HG03378 (cell line): ENCODE data around the gene ZNF358.

ENCODE experiments used
- ATAC-seq: cut with Tn5 transposase; IDR thresholded peaks from one replicate; pipeline ENCODE4 v1.9.1; 2021; ENCODE audit warnings: mild to moderate bottlenecking, moderate library complexity; ENCODE audit not compliant: unreplicated experiment

ZNF358 gene

DNA sequence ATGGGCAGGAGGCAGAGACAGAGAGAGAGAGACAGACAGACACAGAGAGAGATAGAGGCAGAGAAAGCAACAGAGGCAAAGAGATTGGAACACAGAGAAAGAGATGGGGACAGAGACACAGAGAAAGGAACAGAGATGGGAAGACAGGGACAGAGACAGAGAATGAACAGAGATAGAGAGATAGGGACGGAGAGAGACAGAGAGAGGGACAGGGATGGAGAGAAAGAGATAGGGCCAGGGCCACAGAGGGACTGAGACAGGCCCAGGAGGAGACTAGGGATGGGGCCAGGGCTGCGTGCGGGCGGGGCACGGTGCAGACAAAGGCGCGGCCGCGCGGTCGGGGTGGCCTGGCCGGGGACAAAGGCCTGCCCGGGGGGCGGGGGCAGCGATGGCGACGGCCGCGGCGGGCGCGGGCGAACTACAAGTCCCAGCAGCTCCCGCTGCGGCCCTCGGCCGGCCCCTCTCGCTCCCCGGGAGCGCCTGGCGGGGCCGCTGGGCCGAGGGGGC, at the start of gene ZNF358:
ZNF358 (plus strand) TSS at position 459 of the 507 bp plus-strand sequence. CDS start 3,140 bp downstream, outside the sequence.
- ATAC-seq: no peak

GRCh38 chr19:7467009-7467989, 48.6 kb upstream of the ZNF358 start:
- ATAC-seq: no peak

GRCh38 chr19:7468840-7469239, 47.1 kb upstream of the ZNF358 start:
- no peak for ATAC-seq

GRCh38 chr19:7469669-7470285, 46.1 kb upstream of the ZNF358 start:
- ATAC-seq: no peak

GRCh38 chr19:7470540-7471305, 45.2 kb upstream of the ZNF358 start:
- no peak for ATAC-seq

GRCh38 chr19:7471696-7472615, 43.9 kb upstream of the ZNF358 start:
- no peak for ATAC-seq

GRCh38 chr19:7475665-7476064, 40.2 kb upstream of the ZNF358 start:
- ATAC-seq: no peak

GRCh38 chr19:7476241-7476640, 39.7 kb upstream of the ZNF358 start:
- no peak for ATAC-seq

GRCh38 chr19:7476777-7477494, 39.0 kb upstream of the ZNF358 start:
- ATAC-seq: no peak

GRCh38 chr19:7477758-7478157, 38.1 kb upstream of the ZNF358 start:
- ATAC-seq: no peak

DNA sequence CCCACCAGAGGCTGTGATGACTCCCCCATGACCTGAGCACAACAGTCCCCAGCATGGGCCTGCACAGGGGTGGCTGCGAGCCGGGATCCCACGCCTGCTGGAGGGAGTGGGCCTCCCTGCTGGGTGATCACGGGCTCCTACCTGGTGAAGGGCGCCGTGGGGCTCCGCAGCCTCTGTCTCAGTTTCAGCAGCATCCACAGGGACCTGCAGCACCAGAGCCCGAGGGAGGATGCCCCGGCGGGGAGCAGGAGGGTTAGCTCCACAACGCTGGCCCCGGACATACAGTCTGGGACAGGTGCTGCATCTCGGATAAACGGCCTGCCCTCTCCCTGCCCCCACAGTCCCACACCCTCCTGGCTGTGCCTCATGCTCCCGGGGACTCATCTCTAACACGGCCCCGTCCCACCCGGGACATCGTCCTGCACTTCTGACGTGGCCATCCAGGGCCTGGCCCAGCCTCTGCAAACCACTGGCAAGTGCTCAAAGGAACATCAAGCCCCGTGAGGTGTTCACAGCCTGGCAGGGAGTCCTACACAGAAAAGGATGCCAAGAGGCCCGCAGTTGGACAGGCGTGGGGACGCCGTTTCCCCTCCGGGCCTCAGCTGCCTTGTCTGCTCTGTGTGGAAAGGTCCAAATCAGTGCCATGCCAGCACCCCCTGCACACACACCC, 37.6 kb upstream of the ZNF358 start:
- no peak for ATAC-seq

DNA sequence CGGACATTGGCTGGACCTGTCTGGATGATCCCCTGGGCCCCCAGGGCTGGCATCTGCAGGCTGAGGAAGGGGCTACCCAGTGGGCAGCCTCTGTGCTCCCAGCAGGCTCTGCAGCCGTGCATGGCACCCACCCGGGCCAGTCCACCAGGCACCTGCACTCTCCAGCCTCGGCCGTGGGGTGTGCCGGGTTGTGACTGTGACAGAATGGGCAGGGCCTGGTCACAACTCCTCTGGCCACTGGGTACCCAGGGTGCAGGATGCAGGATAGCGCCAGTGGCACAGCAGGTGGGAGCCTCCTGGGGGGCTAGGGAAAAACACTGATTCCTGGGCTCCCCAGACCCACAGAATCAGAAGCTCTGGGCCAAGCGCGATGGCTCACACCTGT, 37.1 kb upstream of the ZNF358 start:
- no peak for ATAC-seq

DNA sequence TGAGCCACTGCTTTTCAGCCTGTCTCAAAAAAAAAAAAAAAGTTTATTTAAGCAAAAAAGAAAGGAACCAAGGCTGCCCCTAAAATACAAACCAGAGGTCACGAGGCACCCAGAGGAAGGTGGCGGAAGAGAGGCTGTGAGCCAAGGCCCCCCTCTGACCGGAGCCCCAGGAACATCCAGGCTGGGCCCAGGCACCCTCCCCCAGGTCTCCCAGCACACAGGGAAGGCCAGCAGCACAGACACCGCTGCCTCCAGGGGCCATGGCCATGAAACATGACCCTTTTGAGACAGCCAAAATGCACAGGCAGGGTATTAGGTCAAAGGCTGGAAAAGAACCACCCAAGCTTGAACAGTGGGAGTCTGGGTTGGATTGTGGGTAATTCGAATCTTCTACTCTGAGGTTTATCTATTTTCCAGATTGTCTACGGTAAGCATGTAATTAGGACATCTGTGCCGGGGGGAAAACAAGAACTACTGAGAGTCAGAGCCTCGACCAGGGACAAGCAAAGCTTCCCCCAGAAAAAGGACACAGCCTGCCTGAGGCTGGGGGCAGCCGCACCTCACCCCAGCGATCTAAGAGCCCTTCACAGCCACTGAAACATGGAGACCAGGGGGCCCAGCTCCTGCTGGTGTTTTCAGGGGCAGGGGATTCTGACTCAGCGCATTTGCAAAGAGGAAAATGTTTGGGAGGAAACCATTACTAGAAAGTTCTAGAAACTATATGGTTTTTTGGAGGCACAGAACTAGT, 35.5 kb upstream of the ZNF358 start:
- no peak for ATAC-seq

GRCh38 chr19:7480970-7481255, 35.0 kb upstream of the ZNF358 start:
- ATAC-seq: no peak

DNA sequence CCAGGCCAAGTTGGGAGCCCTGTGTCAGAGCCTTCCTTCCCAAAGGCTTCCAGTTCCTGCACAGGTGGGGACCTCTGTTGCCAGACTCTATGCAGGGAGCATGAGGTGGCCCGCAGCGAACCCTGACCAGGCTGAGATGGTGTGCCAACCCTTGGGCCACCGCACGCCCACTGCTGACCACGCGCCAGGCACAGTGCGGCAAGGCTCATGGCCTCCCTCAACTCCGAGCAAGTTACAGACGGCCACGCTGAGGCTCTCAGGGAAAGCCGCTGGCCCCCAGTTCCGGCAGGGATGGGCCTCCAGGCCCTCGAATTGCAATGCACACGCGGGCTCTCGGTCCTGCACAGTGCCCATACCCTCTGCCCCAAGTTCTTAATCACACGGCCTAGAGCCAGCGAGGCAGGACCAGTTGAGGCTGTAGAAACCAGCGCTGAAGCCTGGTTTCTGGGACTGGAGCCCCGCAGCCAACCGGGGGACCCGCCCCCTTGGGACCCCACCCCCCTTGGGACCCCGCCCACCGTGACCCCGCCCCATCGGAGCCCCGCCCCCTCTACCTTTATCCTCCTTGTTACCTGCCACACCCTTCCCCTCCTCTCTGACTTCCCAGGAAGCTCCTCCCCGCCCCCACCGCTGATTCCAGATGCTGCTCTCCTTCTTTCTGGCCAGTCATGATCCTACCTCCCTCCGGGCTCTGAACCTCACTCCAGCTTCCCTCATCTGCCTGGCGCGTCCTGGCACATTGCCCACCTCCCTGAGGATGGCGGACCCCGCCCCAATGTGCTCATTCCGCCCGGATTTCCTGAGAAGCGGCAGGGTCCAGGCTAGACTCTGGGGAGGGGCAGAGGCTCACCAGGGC, 33.1 kb upstream of the ZNF358 start:
- no peak for ATAC-seq

- ATAC-seq: no peak
Observed at GRCh38 chr19:7483720-7484201, 32.1 kb upstream of the ZNF358 start.

DNA sequence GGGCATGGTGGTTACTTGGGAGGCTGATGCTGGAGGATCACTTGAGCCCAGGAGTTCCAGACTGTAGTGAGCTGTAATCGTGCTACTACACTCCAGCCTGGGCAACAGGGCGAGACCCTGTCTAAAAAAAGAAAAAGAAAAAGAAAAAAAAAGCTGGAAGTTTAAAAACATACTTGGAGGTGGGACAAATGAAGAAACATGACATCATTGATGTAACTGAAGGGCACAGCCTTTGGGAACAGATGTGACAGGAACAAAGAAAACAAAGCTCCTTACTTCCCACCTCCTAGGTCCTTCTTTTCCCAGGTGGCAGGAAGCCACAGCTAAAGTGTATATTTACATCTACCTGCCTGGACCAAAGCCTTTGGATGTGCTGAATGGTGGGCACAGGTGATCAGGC, 29.0 kb upstream of the ZNF358 start:
- no peak for ATAC-seq
